ENCODE data around the gene CCDC127. TPM values are rescaled to one million over a fixed set of nuclear protein-coding genes. Genes with fewer than 3 reads are reported as not detected.

CCDC127 gene
- total and polyA plus RNA-seq, 2 donors (not counting 1 experiment from before 2014, with no cell fraction given): 1.4 to 8.7 TPM

DNA sequence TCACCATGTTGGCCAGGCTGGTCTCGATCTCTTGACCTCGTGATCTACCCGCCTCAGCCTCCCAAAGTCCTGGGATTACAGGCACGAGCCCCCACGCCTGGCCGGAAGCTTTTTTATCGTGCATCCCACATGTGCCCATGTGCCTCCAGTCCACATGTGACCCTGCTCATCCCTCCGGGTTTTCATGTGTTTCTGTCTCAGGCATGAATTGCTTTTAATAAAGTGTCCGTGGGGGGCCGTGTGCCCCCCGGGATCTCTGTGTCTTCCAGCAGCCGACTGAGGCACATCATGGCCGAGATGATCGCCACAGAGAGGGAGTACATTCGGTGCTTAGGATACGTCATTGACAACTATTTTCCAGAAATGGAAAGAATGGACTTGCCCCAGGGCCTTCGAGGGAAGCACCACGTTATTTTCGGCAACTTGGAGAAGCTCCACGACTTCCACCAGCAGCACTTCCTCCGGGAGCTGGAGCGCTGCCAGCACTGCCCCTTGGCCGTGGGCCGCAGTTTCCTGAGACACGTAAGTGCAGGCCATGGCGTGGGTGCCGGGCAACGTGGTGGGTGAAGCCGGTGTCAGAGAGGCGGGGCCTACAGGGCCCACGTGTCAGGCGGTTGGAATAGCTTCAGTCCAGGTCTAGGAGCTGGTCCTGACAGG is 48.8 kb downstream of the CCDC127 start:
- Histone ChIP-seq H3K79me2 (ENCODE audit: control insufficient read depth, insufficient read depth, low read length) (no peaks in the 10 kb centered on the region), H3K4me2 (replicated peaks; ENCODE audit: low read depth, low read length, poor library complexity, severe bottlenecking) (no peak overlapping the region), H2AFZ (ENCODE audit: insufficient read depth, low read depth, low read length, poor library complexity, severe bottlenecking) (no peak overlapping the region), H4K20me1 (ENCODE audit: control insufficient read depth, insufficient read depth, low read length, poor library complexity, severe bottlenecking) (no peaks in the 10 kb centered on the region), H3K36me3 (replicated peaks in 1 of 2; ENCODE audit: control extremely low read depth in 1 of 2, control insufficient read depth in 1 of 2, extremely low read depth in 1 of 2, insufficient read depth in 2 of 2, low read length in 1 of 2) (no peaks in the 10 kb centered on the region), H3K27ac (ENCODE audit: low read length in 2 of 2) (no peak overlapping the region), H3K9ac (ENCODE audit: low read length) (no peak overlapping the region), H3K4me1 (ENCODE audit: control insufficient read depth in 2 of 2, insufficient read depth in 2 of 2, low read length in 2 of 2) (no peaks in the 10 kb centered on the region), H3K9me3 (ENCODE audit: control extremely low read depth in 1 of 3, control insufficient read depth in 2 of 3, insufficient read depth in 1 of 3, low read length in 2 of 3) (peaks cover 0 to 6% (median 0%) of the 10 kb centered on the region in 3 donors), H3K4me3 (ENCODE audit: control extremely low read depth in 1 of 5, extremely low read depth in 1 of 5, insufficient read depth in 1 of 5, low read depth in 2 of 5, low read length in 4 of 5) (no peak overlapping the region), H3K27me3 (replicated peaks in 1 of 4; ENCODE audit: control extremely low read depth in 1 of 4, control insufficient read depth in 3 of 4, insufficient read depth in 4 of 4, low read length in 3 of 4) (no peaks in the 10 kb centered on the region)
- ChIA-PET CTCF (no interaction called here), POLR2A (no interaction called here)
- ATAC-seq (ENCODE audit: low read depth): no peak
- intact Hi-C loops (cut with micrococcal nuclease): no loop called here
- Mint-ChIP-seq H3K4me3 (no peak overlapping the region), H3K27ac (no peak overlapping the region), H3K4me1 (no peaks in the 10 kb centered on the region), H3K27me3 (peaks cover 9% of the 10 kb centered on the region), H3K9me3 (ENCODE audit: insufficient read depth) (no peaks in the 10 kb centered on the region)
- 85% methylated on average over 32 of the region's 32 CpGs for WGBS (ENCODE audit: insufficient coverage)
- no peak for DNase-seq
- TF ChIP-seq, protein P1, sequence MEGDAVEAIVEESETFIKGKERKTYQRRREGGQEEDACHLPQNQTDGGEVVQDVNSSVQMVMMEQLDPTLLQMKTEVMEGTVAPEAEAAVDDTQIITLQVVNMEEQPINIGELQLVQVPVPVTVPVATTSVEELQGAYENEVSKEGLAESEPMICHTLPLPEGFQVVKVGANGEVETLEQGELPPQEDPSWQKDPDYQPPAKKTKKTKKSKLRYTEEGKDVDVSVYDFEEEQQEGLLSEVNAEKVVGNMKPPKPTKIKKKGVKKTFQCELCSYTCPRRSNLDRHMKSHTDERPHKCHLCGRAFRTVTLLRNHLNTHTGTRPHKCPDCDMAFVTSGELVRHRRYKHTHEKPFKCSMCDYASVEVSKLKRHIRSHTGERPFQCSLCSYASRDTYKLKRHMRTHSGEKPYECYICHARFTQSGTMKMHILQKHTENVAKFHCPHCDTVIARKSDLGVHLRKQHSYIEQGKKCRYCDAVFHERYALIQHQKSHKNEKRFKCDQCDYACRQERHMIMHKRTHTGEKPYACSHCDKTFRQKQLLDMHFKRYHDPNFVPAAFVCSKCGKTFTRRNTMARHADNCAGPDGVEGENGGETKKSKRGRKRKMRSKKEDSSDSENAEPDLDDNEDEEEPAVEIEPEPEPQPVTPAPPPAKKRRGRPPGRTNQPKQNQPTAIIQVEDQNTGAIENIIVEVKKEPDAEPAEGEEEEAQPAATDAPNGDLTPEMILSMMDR (IDR thresholded peaks at IDR 0.05): no peak
- TF ChIP-seq EZH2 (IDR thresholded peaks at IDR 0.05; ENCODE audit: borderline replicate concordance, insufficient read depth, low read depth, low read length, poor library complexity, severe bottlenecking): no peak

DNA sequence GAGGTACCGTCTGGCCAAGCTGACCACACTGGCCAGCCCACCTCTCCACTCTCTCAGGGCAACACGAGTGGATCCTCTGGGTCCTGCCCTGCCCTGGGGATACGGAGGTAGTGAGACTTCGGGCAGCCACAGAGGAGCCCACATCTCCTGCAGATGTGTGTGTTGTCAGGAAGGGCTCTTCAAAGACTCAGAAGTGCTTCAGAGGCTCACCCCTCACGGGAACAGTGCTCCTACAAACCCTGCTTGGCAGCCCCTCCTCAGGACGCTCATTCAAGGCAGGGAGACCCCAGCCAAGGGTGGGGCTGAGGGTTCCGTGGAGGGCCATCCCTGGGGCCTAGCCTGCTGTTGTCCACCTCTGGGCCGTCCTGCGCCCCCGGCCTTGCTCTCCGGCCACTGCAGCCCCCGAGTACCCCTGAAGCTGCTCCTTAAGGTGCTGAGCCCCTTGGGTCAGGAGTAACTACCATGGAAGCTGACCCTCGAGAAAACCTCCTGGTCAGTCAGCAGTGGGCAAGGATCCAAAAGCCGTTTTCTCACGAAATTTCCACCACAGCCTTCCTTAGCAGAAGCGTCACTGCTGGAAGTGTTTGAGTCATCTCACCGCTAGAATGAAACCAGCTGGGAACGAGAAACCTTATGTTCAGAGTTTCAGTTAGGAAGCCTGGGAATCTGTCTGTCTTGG is 49.8 kb downstream of the CCDC127 start:
- H3K27me3 ChIP-seq (replicated peaks in 1 of 4; ENCODE audit: control extremely low read depth in 1 of 4, control insufficient read depth in 3 of 4, insufficient read depth in 4 of 4, low read length in 3 of 4): no peaks in the 10 kb centered on the region
- no peaks in the 10 kb centered on the region for H3K9me3 Mint-ChIP-seq (ENCODE audit: insufficient read depth)
- H3K27ac Mint-ChIP-seq: no peak overlapping the region
- intact Hi-C loops (cut with micrococcal nuclease): no loop called here
- no peaks in the 10 kb centered on the region for H3K79me2 ChIP-seq (ENCODE audit: control insufficient read depth, insufficient read depth, low read length)
- ChIA-PET POLR2A (no interaction called here), CTCF (no interaction called here)
- H3K9ac ChIP-seq (ENCODE audit: low read length): no peak overlapping the region
- ATAC-seq (ENCODE audit: low read depth) (no peak), DNase-seq (no peak)
- 88% methylated on average over 15 of the region's 18 CpGs for WGBS (ENCODE audit: insufficient coverage)
- H3K4me1 ChIP-seq (ENCODE audit: control insufficient read depth in 2 of 2, insufficient read depth in 2 of 2, low read length in 2 of 2): no peaks in the 10 kb centered on the region
- no peak overlapping the region for H3K4me3 ChIP-seq (ENCODE audit: control extremely low read depth in 1 of 5, extremely low read depth in 1 of 5, insufficient read depth in 1 of 5, low read depth in 2 of 5, low read length in 4 of 5)
- no peaks in the 10 kb centered on the region for H4K20me1 ChIP-seq (ENCODE audit: control insufficient read depth, insufficient read depth, low read length, poor library complexity, severe bottlenecking)
- H3K27ac ChIP-seq (ENCODE audit: low read length in 2 of 2): no peak overlapping the region
- no peaks in the 10 kb centered on the region for H3K36me3 ChIP-seq (replicated peaks in 1 of 2; ENCODE audit: control extremely low read depth in 1 of 2, control insufficient read depth in 1 of 2, extremely low read depth in 1 of 2, insufficient read depth in 2 of 2, low read length in 1 of 2)
- H3K4me1 Mint-ChIP-seq: no peaks in the 10 kb centered on the region
- peaks cover 0 to 6% (median 0%) of the 10 kb centered on the region in 3 donors for H3K9me3 ChIP-seq (ENCODE audit: control extremely low read depth in 1 of 3, control insufficient read depth in 2 of 3, insufficient read depth in 1 of 3, low read length in 2 of 3)
- H3K27me3 Mint-ChIP-seq: peaks cover 4% of the 10 kb centered on the region
- no peak overlapping the region for H3K4me2 ChIP-seq (replicated peaks; ENCODE audit: low read depth, low read length, poor library complexity, severe bottlenecking)
- H2AFZ ChIP-seq (ENCODE audit: insufficient read depth, low read depth, low read length, poor library complexity, severe bottlenecking): no peak overlapping the region
- no peak overlapping the region for H3K4me3 Mint-ChIP-seq
- no peak for TF ChIP-seq EZH2 (IDR thresholded peaks at IDR 0.05; ENCODE audit: borderline replicate concordance, insufficient read depth, low read depth, low read length, poor library complexity, severe bottlenecking)
- TF ChIP-seq, protein P1 (IDR thresholded peaks at IDR 0.05): no peak
